Measurements from ENCODE around the gene ATXN1. TPM values are rescaled to one million over a fixed set of nuclear protein-coding genes. Genes with fewer than 3 reads are reported as not detected.

ATXN1 gene
- total and polyA plus RNA-seq, 2 of the 8 experiments (the other 6 are each of a cell fraction or from before 2014, with no cell fraction given), result 1.6 to 4.0 TPM

GRCh38 chr6:16274483-16274882 is 486.8 kb downstream of the ATXN1 start:
- DNase-seq (ENCODE audit: low read depth in 1 of 2, low spot score in 2 of 2), result no peak
- FAIRE-seq, result no peak
- H3K4ac ChIP-seq (replicated peaks; ENCODE audit: insufficient read length, low read depth, low read length), result no peak overlapping the region
- no peak overlapping the region for H4K5ac ChIP-seq (ENCODE audit: insufficient read length, low read depth, low read length)
- H3K79me2 ChIP-seq (ENCODE audit: control insufficient read depth in 1 of 2, insufficient read depth in 2 of 2, low read length in 2 of 2), result no peaks in the 10 kb centered on the region
- H3K18ac ChIP-seq (ENCODE audit: extremely low read depth, low read length), result no peak overlapping the region
- H3K4me2 ChIP-seq (ENCODE audit: insufficient read depth in 1 of 2, low read depth in 2 of 2, low read length in 2 of 2), result no peak overlapping the region
- ChIA-PET POLR2A (ENCODE audit: partially characterized antibody) (no interaction called here), CTCF (ENCODE audit: partially characterized antibody) (interaction anchor here (0.6 to 6.1 kb wide), 7 partner anchors 9 to 66 kb away, joined by 3 to 57 read pairs (median 4); partner anchors contain the start of gene GMPR)
- no peaks in the 10 kb centered on the region for H3K23me2 ChIP-seq (ENCODE audit: low read depth, low read length)
- no peaks in the 10 kb centered on the region; a peak in 1 of 8 replicates for H3K36me3 ChIP-seq (ENCODE audit: control insufficient read depth in 2 of 4, insufficient read depth in 4 of 4, low read length in 3 of 4)
- H3K27me3 ChIP-seq (replicated peaks in 1 of 4; ENCODE audit: control insufficient read depth in 3 of 4, extremely low read depth in 1 of 4, insufficient read depth in 3 of 4, low read length in 3 of 4), result no peaks in the 10 kb centered on the region
- H3K79me1 ChIP-seq (ENCODE audit: low read depth, low read length), result no peaks in the 10 kb centered on the region
- H3K14ac ChIP-seq (ENCODE audit: insufficient read length), result no peak overlapping the region
- no peak overlapping the region for H2BK5ac ChIP-seq (ENCODE audit: low read depth, low read length)
- H4K91ac ChIP-seq (replicated peaks; ENCODE audit: insufficient read length, low read length), result no peak overlapping the region
- H2AFZ ChIP-seq (ENCODE audit: low read length), result no peak overlapping the region
- no peak overlapping the region for H3K27ac ChIP-seq (ENCODE audit: low read depth, low read length)
- H3K56ac ChIP-seq (replicated peaks; ENCODE audit: insufficient read length, low read depth, low read length), result no peak overlapping the region
- H2AK5ac ChIP-seq (ENCODE audit: low read depth, low read length), result no peak overlapping the region
- H2BK20ac ChIP-seq (ENCODE audit: low read length), result no peak overlapping the region
- no peak overlapping the region for H4K8ac ChIP-seq (ENCODE audit: extremely low read depth, insufficient read depth, low read length)
- H3K4me3 ChIP-seq (ENCODE audit: extremely low read depth in 1 of 4, insufficient read depth in 2 of 4, low read depth in 3 of 4, low read length in 4 of 4), result no peak overlapping the region
- no peak overlapping the region for H2BK15ac ChIP-seq (ENCODE audit: low read length)
- no peak overlapping the region for H3K9ac ChIP-seq (replicated peaks in 1 of 4; ENCODE audit: extremely low read depth in 1 of 4, low read depth in 3 of 4, low read length in 3 of 4)
- WGBS, 2 experiments (ENCODE audit: extremely low coverage in 1 of 2, insufficient coverage in 1 of 2, insufficient read length in 1 of 2, insufficient replicate concordance in 2 of 2, low coverage in 1 of 2, low lambda C conversion rate in 2 of 2, missing lambda C conversion rate in 1 of 2), result 94% methylated on average over 4 of the region's 4 CpGs; no CpG with 5 or more reads in 1 of the 2 experiments
- no peaks in the 10 kb centered on the region; a peak in 2 of 7 replicates for H3K4me1 ChIP-seq (replicated peaks in 1 of 4; ENCODE audit: control insufficient read depth in 3 of 4, insufficient read depth in 4 of 4, low read length in 3 of 4)
- H2BK12ac ChIP-seq (ENCODE audit: low read depth, low read length), result no peak overlapping the region
- no peaks in the 10 kb centered on the region for H3K9me3 ChIP-seq (ENCODE audit: insufficient read depth in 2 of 2, low read depth in 1 of 2, low read length in 1 of 2)
- H3K23ac ChIP-seq (ENCODE audit: insufficient read length), result no peak overlapping the region
- H2BK120ac ChIP-seq (replicated peaks; ENCODE audit: low read depth, low read length), result no peak overlapping the region
- no peaks in the 10 kb centered on the region for H4K20me1 ChIP-seq (replicated peaks in 1 of 2; ENCODE audit: control insufficient read depth in 1 of 2, insufficient read depth in 2 of 2, low read length in 2 of 2)
- TF ChIP-seq KDM1A (IDR thresholded peaks at IDR 0.05; ENCODE audit: borderline replicate concordance, low read length) (no peak), CTBP2 (IDR thresholded peaks at IDR 0.05; ENCODE audit: borderline replicate concordance, insufficient read depth, insufficient read length, low read length) (no peak), CHD2 (IDR thresholded peaks at IDR 0.05; ENCODE audit: low read length) (no peak), CHD1 (IDR thresholded peaks at IDR 0.05; ENCODE audit: low read depth, low read length) (no peak), EGR1 (IDR thresholded peaks at IDR 0.05; ENCODE audit: borderline replicate concordance, low read depth, low read length) (no peak), PHF8 (conservative IDR thresholded peaks at IDR 0.05; ENCODE audit: low read depth, low read length) (no peak), ATF3 (IDR thresholded peaks at IDR 0.05; ENCODE audit: insufficient read depth, low read depth, low read length) (no peak), SAP30 (IDR thresholded peaks at IDR 0.05; ENCODE audit: insufficient read depth, insufficient replicate concordance, low read length) (no peak), TBP (IDR thresholded peaks at IDR 0.05; ENCODE audit: low read depth, low read length) (no peak), SRF (IDR thresholded peaks at IDR 0.05; ENCODE audit: low read depth, low read length) (no peak)
- TF ChIP-seq, protein P1, sequence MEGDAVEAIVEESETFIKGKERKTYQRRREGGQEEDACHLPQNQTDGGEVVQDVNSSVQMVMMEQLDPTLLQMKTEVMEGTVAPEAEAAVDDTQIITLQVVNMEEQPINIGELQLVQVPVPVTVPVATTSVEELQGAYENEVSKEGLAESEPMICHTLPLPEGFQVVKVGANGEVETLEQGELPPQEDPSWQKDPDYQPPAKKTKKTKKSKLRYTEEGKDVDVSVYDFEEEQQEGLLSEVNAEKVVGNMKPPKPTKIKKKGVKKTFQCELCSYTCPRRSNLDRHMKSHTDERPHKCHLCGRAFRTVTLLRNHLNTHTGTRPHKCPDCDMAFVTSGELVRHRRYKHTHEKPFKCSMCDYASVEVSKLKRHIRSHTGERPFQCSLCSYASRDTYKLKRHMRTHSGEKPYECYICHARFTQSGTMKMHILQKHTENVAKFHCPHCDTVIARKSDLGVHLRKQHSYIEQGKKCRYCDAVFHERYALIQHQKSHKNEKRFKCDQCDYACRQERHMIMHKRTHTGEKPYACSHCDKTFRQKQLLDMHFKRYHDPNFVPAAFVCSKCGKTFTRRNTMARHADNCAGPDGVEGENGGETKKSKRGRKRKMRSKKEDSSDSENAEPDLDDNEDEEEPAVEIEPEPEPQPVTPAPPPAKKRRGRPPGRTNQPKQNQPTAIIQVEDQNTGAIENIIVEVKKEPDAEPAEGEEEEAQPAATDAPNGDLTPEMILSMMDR (IDR thresholded peaks at IDR 0.05; ENCODE audit: control extremely low read depth in 1 of 3, insufficient read depth in 1 of 3, low read depth in 1 of 3, low read length in 3 of 3), result no peak
